Right ventricle myocardium inferior (tissue), 1 donor: ENCODE results near the gene SMAD9. TPM values are rescaled to one million over a fixed set of nuclear protein-coding genes. Genes with fewer than 3 reads are reported as not detected.

ENCODE experiments used
- total RNA-seq: library from RNA; stranded (reverse); fragmentation: NEBNext Ultra II Directional; extraction: Animal tissue kit (Norgen Biotek cat#: 25700); gene quantifications from one replicate; pipeline ENCODE4 v1.2.1, GENCODE V29; 2021
- donor health status: DM: no; HTN: yes; CAD: no; lungs with severe emphysema.

SMAD9 gene
- total RNA-seq, 1 donor from 2014 or later = 1.9 TPM

Other genes starting within 250 kb of the SMAD9 start
- gene SERTM1, start 246.2 kb downstream of the SMAD9 start, total RNA-seq = 2.0 TPM
- 2.2 TPM for gene RFXAP, start 101.0 kb downstream of the SMAD9 start, total RNA-seq
- gene ALG5, start 79.1 kb upstream of the SMAD9 start, total RNA-seq = 10.3 TPM
- gene EXOSC8, start 80.5 kb upstream of the SMAD9 start, total RNA-seq = 22.9 TPM
- 20.7 TPM for gene SUPT20H, start 139.4 kb upstream of the SMAD9 start, total RNA-seq
- gene CSNK1A1L, start 185.4 kb upstream of the SMAD9 start, total RNA-seq = not detected